ENCODE measurements around the gene LRCH2.

GRCh38 chrX:115189646-115190635 lies 44.0 kb downstream of the LRCH2 start:
- TF ChIP-seq CTCF (IDR thresholded peaks at IDR 0.05) (no peak), POLR2A (IDR thresholded peaks at IDR 0.05) (no peak)

All from esophagus squamous epithelium (tissue), 4 donors.